H1 (cell line): Measurements from ENCODE around the gene MLN.

Source experiments
- CTCF ChIP-seq, 3 experiments: IDR thresholded peaks; 1 replicate in 2 of 3; 2 replicates in 1 of 3; pipeline versions ENCODE4 v1.5.1 to v1.6.1; 2011; ENCODE audit warnings: low read length in 3 of 3, mild to moderate bottlenecking in 3 of 3, inconsistent platforms in 2 of 3, low read depth in 1 of 3, moderate library complexity in 1 of 3; ENCODE audit not compliant: insufficient read depth in 1 of 3; ENCODE audit errors: control extremely low read depth in 1 of 3
- MAFK ChIP-seq: IDR thresholded peaks from 2 replicates; pipeline ENCODE4 v1.6.1; 2012; ENCODE audit warnings: low read depth, mild to moderate bottlenecking, improper control_type of control experiment, low read length
- POLR2AphosphoS5 ChIP-seq: IDR thresholded peaks from 2 replicates; pipeline ENCODE4 v1.6.1; 2011; ENCODE audit warnings: low read depth, low read length
- RAD21 ChIP-seq, 2 experiments: IDR thresholded peaks in 1 of 2; conservative IDR thresholded peaks in 1 of 2; 2 replicates each; pipeline ENCODE4 v1.6.1; 2011; ENCODE audit warnings: low read depth in 2 of 2, low read length in 2 of 2, improper control_type of control experiment in 1 of 2, inconsistent platforms in 1 of 2, mild to moderate bottlenecking in 1 of 2, moderate library complexity in 1 of 2
- SIN3A ChIP-seq, 2 experiments: IDR thresholded peaks in 1 of 2; conservative IDR thresholded peaks in 1 of 2; 2 replicates each; pipeline ENCODE4 v1.6.1; 2011 to 2012; ENCODE audit warnings: low read length in 2 of 2, improper control_type of control experiment in 1 of 2, low read depth in 1 of 2, mild to moderate bottlenecking in 1 of 2
- SRF ChIP-seq: IDR thresholded peaks from 2 replicates; pipeline ENCODE4 v1.6.1; 2011; ENCODE audit warnings: mild to moderate bottlenecking, low read depth, low read length, moderate library complexity
- TBP ChIP-seq: IDR thresholded peaks from 2 replicates; pipeline ENCODE4 v1.6.1; 2011; ENCODE audit warnings: low read depth, low read length, improper control_type of control experiment
- YY1 ChIP-seq: IDR thresholded peaks from 2 replicates; pipeline ENCODE4 v1.6.1; 2011; ENCODE audit warnings: low read depth, mild to moderate bottlenecking, low read length
- TF ChIP-seq, protein P1 (sequence below): IDR thresholded peaks from 2 replicates; pipeline ENCODE4 v1.6.1; 2012; ENCODE audit warnings: inconsistent platforms

DNA sequence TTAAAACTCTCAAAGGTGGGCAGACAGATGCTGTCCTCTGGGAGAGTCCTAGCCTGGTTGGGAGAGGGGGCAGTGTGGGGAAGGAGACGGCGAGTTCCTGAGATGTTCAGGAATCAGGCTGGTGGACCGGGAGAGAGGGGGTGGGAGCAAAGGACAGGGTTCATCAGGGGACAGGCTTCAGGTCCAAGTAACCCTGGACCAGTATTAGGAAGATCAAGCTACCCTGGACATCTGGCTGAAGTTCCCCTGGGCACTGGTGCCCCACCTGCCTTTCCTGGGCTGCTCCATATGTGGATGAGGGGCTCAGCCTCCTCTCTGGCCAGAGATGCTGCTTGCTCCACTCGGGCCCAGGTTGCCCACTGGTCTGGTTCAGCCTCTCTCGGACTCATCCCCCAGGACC, 56.0 kb downstream of the MLN start:
- TF ChIP-seq RAD21 (IDR thresholded peaks at IDR 0.05 in 1 of 2, conservative IDR thresholded peaks at IDR 0.05 in 1 of 2; ENCODE audit: low read depth in 2 of 2, low read length in 2 of 2) (no peak), TBP (no peak), SRF (no peak), CTCF (IDR thresholded peaks at IDR 0.05; ENCODE audit: control extremely low read depth in 1 of 3, insufficient read depth in 1 of 3, low read depth in 1 of 3, low read length in 3 of 3) (no peak), POLR2AphosphoS5 (no peak), SIN3A (conservative IDR thresholded peaks at IDR 0.05 in 1 of 2, IDR thresholded peaks at IDR 0.05 in 1 of 2; ENCODE audit: low read depth in 1 of 2, low read length in 2 of 2) (no peak), YY1 (no peak), MAFK (no peak)
- TF ChIP-seq, protein P1, sequence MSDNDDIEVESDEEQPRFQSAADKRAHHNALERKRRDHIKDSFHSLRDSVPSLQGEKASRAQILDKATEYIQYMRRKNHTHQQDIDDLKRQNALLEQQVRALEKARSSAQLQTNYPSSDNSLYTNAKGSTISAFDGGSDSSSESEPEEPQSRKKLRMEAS: no peak
